BLaER1 (cell line): Measurements from ENCODE around the gene MAP2K6.

Experiments used
- H3K27ac ChIP-seq: shearing (Covaris generic); formaldehyde crosslinking; 2 replicates; pipeline ENCODE4 v1.8.1; 2022
- H3K27me3 ChIP-seq: shearing (Covaris generic); formaldehyde crosslinking; 2 replicates; pipeline ENCODE4 v1.8.1; 2022
- H3K36me3 ChIP-seq: shearing (Covaris generic); formaldehyde crosslinking; 2 replicates; pipeline ENCODE4 v1.8.1; 2022
- H3K4me1 ChIP-seq: shearing (Covaris generic); formaldehyde crosslinking; 2 replicates; pipeline ENCODE4 v1.8.1; 2022
- H3K4me2 ChIP-seq: shearing (Covaris generic); formaldehyde crosslinking; 2 replicates; pipeline ENCODE4 v1.8.1; 2022
- H3K4me3 ChIP-seq: shearing (Covaris generic); formaldehyde crosslinking; 2 replicates; pipeline ENCODE4 v1.8.1; 2022
- H3K9ac ChIP-seq: shearing (Covaris generic); formaldehyde crosslinking; 2 replicates; pipeline ENCODE4 v1.8.1; 2022
- H3K9me3 ChIP-seq: shearing (Covaris generic); formaldehyde crosslinking; 2 replicates; pipeline ENCODE4 v1.8.1; 2022
- H4K20me1 ChIP-seq: shearing (Covaris generic); formaldehyde crosslinking; 2 replicates; pipeline ENCODE4 v1.8.1; 2022
- Cebpa-rat ChIP-seq: shearing (Covaris generic); IDR thresholded peaks from 2 replicates; pipeline ENCODE4 v1.8.1; 2022

The MAP2K6 gene

DNA sequence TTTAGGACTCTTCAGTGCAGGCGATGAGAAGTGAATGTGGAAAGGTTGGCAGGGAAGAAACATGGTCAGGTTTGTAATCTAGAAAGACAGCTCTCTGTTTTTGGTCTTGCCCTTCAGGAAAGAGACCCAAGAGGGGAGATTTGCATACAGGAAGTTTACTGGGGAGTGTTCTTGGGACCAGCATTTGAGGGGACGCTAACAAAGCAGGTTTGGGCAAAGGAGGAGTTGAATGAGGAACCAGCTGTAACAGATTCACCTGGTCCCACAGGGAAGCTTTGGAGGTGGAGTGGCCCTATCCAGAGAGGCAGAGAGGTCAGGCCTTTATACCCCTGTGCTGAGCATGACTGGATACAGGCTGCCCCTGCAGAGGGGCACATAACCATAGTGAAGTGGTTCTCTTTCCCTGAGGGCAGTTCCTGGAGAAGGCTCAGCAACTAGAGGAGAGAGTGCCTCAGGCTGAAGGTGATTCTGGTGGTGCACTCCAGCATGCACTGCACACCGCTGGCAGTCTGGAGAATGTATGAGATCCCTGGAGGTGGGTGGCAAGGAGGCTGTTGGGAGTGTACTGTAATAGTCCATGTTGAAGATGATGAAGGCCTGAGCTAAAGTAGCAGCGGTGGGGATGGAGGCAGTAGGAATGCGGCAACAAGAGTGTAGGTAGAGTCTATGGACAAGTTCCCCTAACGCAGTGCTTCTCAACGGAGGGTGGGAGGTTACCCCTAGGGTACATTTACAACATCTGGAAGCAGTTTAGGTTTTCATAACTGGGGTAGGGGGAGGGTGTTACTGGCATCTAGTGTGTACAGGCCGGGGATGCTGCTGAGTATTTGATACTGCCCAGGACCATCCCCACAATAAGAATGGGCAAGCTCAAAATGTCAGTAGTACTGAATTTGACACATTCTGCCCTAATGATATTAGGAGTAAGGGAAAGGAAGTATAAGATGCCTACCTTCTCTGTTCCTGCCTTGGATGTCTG is 37.2 kb downstream of the MAP2K6 start:
- Histone ChIP-seq H3K9ac (peak overlapping the region; percentile 40; the same call in 1 of the 2 replicates), H3K27me3 (no peaks in the 10 kb centered on the region), H3K27ac (peak overlapping the region; percentile 56; the same call in 1 of the 2 replicates), H3K36me3 (0 out of 2 replicates have a peak, but pooled peaks cover 1% of the 10 kb centered on the region), H3K9me3 (peaks cover 3% of the 10 kb centered on the region), H3K4me1 (peaks cover 70% of the 10 kb centered on the region), H3K4me2 (peak overlapping the region; percentile 73), H4K20me1 (no peaks in the 10 kb centered on the region), H3K4me3 (no peak overlapping the region)
- TF ChIP-seq Cebpa-rat, result no peak

DNA sequence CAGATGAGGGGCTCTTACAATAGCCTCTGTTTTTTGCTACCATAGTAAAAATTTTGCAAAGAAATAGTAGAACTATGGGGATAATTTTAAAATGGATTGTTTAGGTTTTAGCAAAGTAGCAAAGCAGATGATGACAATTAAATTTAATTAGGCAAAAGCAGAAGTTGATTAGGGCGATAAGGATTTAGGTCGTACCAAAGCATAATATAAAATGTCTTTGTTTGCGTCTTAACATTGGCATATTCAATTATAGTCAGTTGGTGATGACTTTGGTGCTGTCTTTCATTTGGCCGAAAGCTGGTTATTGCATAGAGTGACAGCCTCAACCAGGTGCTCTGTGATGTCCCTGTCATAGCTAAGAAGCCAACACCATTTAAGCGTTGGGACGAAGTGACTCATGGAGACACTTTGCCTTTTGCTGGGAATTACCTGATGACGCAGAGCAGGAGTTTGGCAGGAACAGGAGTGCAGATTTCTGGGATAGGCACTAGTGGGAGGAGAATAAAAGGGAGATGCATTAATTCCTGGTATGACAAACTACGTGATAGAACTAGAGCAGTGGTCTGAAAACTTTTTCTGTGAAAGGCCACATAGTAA is 38.3 kb downstream of the MAP2K6 start:
- Histone ChIP-seq H3K4me2 (peak overlapping the region; percentile 86), H3K4me3 (no peak overlapping the region), H4K20me1 (no peaks in the 10 kb centered on the region), H3K27ac (no peak overlapping the region), H3K9ac (no peak overlapping the region), H3K9me3 (no peaks in the 10 kb centered on the region; the same call in none of the 2 replicates), H3K27me3 (no peaks in the 10 kb centered on the region), H3K36me3 (0 out of 2 replicates have a peak, but pooled peaks cover 6% of the 10 kb centered on the region), H3K4me1 (peaks cover 80% of the 10 kb centered on the region)
- no peak for TF ChIP-seq Cebpa-rat

DNA sequence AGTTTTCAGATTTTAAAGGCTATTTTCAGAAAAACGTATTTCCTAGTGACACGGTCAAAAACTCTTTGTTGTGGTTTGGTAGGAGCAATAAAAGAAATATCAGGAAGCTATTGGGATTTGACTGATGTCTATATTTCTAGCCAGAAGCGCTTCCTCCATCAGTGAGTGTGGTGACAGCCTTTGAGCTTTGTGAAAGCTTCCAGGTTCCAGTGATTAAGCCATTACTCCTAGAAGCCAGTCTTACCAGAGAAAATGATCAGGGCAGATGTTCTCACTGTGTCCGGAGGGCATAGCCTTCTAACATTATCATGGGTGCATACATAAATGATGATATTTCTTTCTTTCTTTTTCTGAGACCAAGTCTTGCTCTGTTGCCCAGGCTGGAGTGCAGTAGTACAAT is 39.6 kb downstream of the MAP2K6 start:
- Histone ChIP-seq H3K4me2 (peak overlapping the region; percentile 86), H4K20me1 (no peaks in the 10 kb centered on the region), H3K27me3 (no peaks in the 10 kb centered on the region), H3K4me1 (peaks cover 74% of the 10 kb centered on the region), H3K36me3 (0 out of 2 replicates have a peak, but pooled peaks cover 6% of the 10 kb centered on the region), H3K4me3 (peak overlapping the region; percentile 11; the same call in 1 of the 2 replicates), H3K9me3 (no peaks in the 10 kb centered on the region; the same call in none of the 2 replicates), H3K9ac (peak overlapping the region; percentile 43; the same call in 1 of the 2 replicates), H3K27ac (no peak overlapping the region; the same call in 1 of the 2 replicates)
- no peak for TF ChIP-seq Cebpa-rat

DNA sequence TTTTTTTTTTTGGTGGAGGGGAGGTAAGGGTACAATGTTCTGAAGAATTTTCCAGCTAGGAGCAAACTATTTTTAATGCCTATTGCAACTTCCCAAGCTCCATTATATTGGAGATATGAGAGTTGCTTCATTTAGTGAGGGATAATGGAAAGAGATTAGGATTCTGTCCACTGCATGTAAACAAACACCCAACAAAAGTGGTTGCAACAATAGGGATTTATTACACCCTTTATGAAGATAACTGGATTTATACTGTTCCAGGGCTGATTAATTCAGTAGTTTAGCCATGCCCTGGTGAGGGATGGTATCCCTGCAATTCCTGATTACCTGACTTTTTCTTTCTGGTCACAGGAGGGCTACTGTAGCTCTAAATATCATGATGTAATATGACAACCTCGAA is 40.5 kb downstream of the MAP2K6 start:
- Histone ChIP-seq H3K4me1 (peaks cover 74% of the 10 kb centered on the region), H3K9ac (no peak overlapping the region), H3K4me3 (no peak overlapping the region), H3K36me3 (0 out of 2 replicates have a peak, but pooled peaks cover 6% of the 10 kb centered on the region), H3K9me3 (no peaks in the 10 kb centered on the region; the same call in none of the 2 replicates), H4K20me1 (no peaks in the 10 kb centered on the region), H3K4me2 (peak overlapping the region; percentile 86), H3K27ac (0 out of 2 replicates have a peak overlapping the region, but pooled peaks have one; percentile 4), H3K27me3 (no peaks in the 10 kb centered on the region)
- TF ChIP-seq Cebpa-rat, result no peak

DNA sequence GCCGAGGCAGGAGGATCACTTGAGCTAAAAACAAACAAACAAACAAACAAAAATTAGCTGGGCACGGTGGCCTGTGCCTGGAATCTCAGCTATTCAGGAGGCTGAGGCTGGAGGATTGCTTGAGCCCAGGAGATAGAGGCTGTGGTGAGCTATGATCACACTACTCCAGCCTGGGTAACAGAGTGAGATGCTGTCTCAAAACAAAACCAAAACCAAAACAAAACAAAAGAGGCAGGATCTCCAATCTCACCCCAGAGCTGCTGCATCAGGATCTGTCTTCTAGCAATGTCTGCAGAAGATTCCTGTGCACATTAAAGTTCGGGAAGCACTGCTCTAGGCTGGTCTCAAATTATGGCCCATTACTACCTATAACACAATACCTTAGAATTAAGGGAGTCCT is 43.1 kb downstream of the MAP2K6 start:
- Histone ChIP-seq H3K4me1 (peaks cover 54% of the 10 kb centered on the region), H3K4me2 (0 out of 2 replicates have a peak overlapping the region, but pooled peaks have one; percentile 10), H3K9ac (no peak overlapping the region), H3K27me3 (no peaks in the 10 kb centered on the region), H3K4me3 (no peak overlapping the region), H3K36me3 (0 out of 2 replicates have a peak, but pooled peaks cover 6% of the 10 kb centered on the region), H3K9me3 (no peaks in the 10 kb centered on the region; the same call in 1 of the 2 replicates), H3K27ac (no peak overlapping the region), H4K20me1 (no peaks in the 10 kb centered on the region)
- TF ChIP-seq Cebpa-rat, result no peak

DNA sequence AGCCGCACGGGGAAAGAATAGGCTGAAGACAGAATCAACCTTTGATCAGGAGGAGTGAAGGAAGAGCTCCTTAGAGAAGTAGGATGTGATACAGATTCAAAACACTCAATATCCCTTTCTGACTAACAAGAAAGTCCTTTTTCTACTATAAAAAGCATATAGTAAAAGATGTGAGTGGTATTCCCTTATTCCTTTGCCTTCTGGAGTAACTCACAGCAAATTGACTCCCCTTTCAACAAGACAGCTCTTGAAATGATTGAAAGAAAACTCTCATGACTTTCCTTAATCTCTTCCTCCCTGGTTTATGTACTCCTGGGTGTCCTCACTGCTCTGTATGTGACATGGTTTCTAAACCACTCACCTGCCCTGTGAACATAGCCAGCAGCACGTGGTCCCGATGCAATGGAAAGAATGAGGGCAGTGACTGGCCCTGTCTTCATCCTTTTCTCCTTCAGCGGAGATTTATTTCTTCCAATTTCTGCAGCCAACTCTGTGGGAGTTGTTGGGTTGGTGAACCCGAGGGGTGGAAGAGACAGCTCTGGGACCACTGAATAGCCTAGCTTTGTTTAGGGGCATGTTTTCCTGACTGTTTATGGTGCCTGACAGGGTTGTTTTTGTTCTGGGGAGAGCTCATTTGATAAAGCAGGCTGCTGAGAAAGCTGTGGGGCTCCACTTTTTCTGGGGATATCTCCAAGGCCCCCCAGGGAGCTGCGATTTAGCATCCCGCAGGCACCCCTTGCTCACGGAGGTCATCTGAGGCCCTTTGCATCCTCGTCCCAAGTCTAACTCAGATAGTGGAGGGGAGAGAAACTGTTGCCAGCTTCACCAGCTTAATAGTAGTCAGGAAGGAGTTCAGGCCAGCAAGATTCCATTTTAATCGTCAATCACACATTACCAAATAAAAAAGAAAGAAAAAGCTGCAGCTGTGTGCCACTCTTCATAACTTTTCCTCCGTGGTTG is 46.7 kb downstream of the MAP2K6 start:
- Histone ChIP-seq H3K27me3 (no peaks in the 10 kb centered on the region), H3K9me3 (no peaks in the 10 kb centered on the region; the same call in 1 of the 2 replicates), H3K36me3 (0 out of 2 replicates have a peak, but pooled peaks cover 6% of the 10 kb centered on the region), H3K27ac (no peak overlapping the region), H3K4me1 (peaks cover 23% of the 10 kb centered on the region), H3K4me3 (no peak overlapping the region), H4K20me1 (no peaks in the 10 kb centered on the region), H3K9ac (no peak overlapping the region), H3K4me2 (no peak overlapping the region)
- TF ChIP-seq Cebpa-rat, result no peak

DNA sequence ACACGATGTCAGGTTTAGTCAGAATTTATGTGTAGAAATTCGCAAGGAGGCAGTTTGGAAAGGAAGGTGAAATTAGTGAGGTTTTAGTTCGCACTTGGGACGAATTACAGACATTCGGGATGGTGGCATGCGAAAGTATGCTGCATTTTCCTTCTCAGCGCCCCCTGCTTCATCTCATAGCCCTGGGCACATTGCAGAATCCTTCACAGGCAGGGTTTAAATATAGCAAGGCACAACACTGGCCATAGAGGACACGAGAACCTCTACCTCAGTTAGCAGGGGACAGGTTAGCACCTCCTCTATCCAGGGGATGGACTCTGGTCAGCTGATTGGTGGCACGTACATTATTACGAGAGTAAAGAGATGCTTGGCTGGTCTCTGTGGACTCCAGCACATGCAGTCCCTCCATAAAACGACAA is 47.5 kb downstream of the MAP2K6 start:
- H3K4me3 ChIP-seq, result no peak overlapping the region
- no peak overlapping the region for H3K4me2 ChIP-seq
- peaks cover 16% of the 10 kb centered on the region for H3K4me1 ChIP-seq
- H3K27me3 ChIP-seq, result no peaks in the 10 kb centered on the region
- H4K20me1 ChIP-seq, result no peaks in the 10 kb centered on the region
- H3K27ac ChIP-seq, result no peak overlapping the region
- no peak for TF ChIP-seq Cebpa-rat
- no peak overlapping the region for H3K9ac ChIP-seq
- H3K9me3 ChIP-seq, result no peaks in the 10 kb centered on the region
- H3K36me3 ChIP-seq, result 0 out of 2 replicates have a peak, but pooled peaks cover 3% of the 10 kb centered on the region

DNA sequence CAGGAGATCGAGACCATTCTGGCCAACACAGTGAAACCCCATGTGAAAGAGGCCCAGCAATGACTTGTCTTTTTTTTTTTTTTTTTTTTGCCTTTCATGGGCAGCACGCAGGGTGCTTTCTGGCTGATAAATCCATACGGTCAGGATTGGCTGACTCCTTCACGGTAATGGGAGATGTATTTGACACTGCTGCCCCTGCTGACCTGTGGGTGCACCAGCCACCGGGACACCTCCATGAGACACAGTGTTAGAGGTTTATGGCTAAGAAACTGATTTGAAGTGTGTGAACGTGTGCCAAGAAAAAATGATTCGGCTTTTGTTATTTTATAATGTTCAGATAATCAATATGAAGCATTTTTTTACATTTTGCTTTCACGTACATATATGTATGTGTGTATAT is 48.4 kb downstream of the MAP2K6 start:
- Histone ChIP-seq H3K27me3 (no peaks in the 10 kb centered on the region), H3K9me3 (no peaks in the 10 kb centered on the region), H4K20me1 (no peaks in the 10 kb centered on the region), H3K36me3 (no peaks in the 10 kb centered on the region), H3K27ac (no peak overlapping the region), H3K4me1 (peaks cover 7% of the 10 kb centered on the region), H3K9ac (no peak overlapping the region), H3K4me3 (no peak overlapping the region), H3K4me2 (no peak overlapping the region)
- no peak for TF ChIP-seq Cebpa-rat

DNA sequence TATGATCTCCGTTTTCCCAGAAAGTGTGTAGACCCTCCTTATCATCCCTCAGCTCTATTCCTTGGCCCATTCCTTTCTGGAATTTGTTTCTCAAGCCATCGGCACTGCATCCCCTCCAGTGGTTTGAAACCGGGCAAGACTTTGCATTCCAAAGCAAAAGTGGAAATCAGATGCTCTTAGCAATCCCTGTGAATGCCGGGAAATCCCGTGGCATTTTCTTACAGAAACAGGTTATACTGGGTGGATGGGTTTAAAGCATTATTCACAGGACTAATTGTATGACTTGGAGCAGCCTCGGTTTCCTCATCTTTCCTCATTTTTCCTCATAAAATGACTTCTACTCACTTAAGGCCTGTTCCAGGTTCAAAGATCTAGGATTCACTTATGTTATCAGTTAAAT is 52.0 kb downstream of the MAP2K6 start:
- Histone ChIP-seq H3K4me2 (no peak overlapping the region), H3K36me3 (no peaks in the 10 kb centered on the region), H4K20me1 (no peaks in the 10 kb centered on the region), H3K4me1 (peaks cover 6% of the 10 kb centered on the region), H3K9ac (no peak overlapping the region), H3K9me3 (no peaks in the 10 kb centered on the region), H3K27ac (no peak overlapping the region), H3K4me3 (no peak overlapping the region), H3K27me3 (no peaks in the 10 kb centered on the region)
- no peak for TF ChIP-seq Cebpa-rat
